ENCODE results near the gene CMTM7.
"Not testable (repeated sequence)": the region's sequence is repeated elsewhere in the genome, so short reads cannot be mapped to it uniquely, and the experiment has no call there.

CMTM7 gene

DNA sequence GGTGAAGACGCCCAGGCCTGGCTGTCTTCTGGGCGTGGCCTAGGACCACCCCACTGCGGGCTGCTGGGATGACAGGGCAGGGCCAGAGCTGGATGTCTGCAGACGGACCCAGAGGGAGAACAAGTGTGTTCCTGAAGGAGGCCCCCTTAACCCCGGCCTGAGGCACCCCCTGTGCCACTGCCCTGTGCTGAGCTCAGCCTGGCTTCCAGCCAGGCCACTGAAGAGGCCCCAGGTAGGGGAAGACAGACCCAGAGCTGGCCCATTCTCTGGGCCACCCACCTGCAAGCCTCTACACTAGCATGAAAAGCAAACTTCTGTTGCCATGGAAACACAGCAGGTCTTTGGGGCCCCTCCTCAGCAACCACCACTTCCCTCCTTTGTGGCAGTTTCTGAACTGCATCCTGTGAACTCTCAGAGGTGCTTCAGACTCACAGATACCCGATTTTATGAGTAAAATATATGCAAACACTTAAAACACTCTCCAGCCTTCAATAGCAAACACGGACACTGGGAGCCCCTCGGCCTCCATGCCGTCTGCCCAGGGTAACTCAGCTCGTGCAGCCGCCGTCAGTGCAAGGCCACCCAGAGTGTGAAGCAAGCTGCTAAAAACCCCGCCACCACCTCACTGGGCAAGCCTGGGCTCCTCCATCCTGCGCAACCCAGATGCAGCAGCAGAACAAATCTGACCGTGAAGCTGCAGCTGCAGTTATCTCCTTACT is 68.5 kb downstream of the CMTM7 start:
- no peak for DNase-seq (ENCODE audit: low read depth)

DNA sequence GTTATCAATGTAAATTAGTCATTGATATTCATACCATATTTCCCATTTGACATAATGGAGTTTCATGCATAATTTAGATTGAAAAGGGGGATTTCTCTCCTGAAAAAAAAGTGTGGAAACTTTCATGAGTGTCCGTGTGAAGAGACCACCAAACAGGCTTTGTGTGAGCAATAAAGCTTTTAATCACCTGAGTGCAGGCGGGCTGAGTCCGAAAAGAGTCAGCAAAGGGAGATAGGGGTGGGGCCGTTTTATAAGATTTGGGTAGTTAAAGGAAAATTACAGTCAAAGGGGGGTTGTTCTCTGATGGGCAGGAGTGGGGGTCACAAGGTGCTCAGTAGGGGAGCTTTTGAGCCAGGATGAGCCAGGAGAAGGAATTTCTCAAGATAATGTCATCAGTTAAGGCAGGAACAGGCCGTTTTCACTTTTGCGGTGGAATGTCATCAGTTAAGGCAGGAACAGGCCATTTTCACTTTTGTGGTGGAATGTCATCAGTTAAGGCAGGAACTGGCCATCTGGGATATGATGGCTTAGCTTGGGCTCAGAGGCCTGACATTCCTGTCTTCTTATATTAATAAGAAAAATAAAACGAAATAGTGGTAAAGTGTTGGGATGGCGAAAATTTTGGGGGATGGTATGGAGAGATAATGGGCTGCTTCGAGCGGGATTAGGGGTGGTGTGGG is 69.3 kb downstream of the CMTM7 start:
- not testable (repeated sequence) for DNase-seq (ENCODE audit: low read depth)

DNA sequence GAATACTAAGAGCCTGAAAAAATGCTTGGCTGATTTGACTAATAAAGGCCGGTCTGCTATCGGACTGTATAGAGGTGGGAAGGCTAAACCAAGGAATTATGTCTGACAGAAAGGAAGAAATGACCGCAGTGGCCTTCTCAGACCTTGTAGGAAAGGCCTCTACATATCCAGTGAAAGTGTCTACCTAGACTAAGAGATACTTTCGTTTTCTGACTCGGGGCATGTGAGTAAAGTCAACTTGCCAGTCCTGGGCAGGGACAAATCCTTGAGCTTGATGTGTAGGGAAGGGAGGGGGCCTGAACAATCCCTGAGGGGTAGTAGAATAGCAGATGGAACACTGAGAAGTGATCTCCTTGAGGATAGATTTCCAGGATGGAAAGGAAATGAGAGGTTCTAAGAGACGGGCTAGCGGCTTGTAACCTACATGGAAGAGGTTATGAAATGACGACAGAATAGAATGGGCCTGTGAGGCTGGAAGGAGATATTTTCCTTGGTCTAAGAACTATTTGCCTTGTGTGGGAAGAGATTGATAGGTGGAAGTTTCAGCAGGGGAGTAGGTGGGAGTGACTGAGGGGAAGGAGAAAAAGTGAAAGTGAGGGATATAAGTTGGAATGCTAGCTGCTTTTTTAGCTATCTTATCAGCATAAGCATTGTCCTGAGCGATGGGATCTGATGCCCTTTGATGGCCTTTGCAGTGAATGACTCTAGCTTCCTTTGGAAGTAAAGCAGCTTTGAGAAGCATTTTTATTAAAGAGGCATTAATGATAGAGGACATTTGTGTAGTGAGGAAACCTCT is 70.7 kb downstream of the CMTM7 start:
- not testable (repeated sequence) for DNase-seq (ENCODE audit: low read depth)

DNA sequence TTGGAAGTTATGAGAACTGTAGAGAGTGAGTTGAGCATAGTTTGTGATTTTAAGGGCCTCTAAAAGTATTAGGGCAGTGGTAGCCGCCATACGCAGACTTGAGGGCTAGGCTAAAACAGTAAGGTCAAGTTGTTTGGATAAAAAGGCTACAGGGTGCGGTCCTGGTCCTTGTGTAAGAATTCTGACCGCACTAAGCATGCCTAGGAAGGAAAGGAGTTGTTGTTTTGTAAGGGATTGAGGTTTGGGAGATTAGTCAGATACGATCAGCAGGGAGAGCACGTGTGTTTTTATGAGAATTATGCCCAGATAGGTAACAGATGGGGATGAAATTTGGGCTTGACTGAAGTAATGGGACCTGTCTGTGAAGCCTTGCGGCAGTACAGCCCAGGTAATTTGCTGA is 71.8 kb downstream of the CMTM7 start:
- peak; percentile 69 for DNase-seq (ENCODE audit: low read depth)

DNA sequence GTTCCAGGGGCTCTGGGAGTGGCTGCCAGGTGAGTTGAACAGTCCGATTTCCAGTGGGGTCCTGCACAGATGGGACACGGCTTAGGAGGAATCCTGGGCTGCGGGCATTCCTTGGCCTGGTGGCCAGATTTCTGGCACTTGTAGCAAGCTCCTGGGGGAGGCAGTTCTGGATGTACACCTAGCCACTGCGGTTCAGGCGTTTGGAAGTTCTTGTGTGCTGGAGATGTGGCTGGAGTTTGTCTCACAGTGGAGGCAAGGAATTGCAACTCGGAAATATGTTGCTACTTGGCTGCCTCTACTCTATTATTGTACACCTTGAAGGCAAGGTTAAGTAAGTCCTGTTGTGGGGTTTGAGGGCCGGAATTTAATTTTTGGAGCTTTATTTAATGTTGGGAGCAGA is 73.1 kb downstream of the CMTM7 start:
- not testable (repeated sequence) for DNase-seq (ENCODE audit: low read depth)

DNA sequence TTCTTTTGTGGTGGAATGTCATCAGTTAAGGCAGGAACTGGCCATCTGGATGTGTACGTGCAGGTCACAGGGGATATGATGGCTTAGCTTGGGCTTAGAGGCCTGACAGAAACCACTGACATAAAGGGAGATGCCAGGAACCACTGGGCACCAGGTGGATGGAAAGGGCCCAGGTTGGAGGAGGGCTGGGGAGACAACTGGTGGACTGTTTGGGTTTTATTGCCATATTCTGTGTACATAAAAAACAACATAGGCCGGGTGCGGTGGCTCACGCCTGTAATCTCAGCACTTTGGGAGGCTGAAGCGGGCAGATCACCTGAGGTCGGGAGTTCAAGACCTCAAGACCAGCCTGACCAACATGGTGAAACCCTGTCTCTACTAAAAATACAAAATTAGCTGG is 75.2 kb downstream of the CMTM7 start:
- DNase-seq (ENCODE audit: low read depth), result not testable (repeated sequence)

DNA sequence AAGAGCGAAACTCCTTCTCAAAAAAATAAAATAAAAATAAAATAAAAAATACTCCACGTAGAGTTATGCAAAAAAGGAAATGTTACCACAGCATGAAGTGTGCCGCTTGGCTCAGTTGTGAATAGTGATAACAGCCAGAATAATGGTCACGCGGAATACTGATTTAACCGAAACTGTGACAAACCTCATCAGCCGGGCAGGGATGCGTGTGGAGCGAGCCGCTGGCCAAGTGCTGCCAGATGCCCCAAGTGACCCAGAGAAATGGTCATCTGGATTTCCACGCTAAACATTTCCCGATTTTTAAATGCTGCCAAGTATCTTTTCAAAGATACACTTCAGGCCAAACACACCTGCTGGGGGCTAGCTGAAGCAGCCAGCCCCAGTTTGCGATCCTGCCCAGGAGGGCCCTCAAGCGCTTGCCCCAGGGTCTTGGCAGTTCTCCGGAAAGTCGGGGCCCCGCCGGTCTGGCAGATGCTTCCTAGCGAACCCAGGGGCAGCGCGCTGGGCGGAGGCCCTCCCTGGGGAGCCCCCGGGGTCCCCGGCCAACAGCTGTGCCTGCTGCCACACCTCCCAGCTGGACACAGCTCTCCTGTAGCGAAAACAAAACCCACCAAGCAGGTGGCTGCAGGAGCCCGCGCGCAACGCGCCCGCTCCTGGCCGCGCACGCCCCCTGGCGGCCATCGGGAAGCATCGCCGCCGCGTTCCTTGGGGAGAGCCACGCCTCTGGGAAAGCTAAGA is 75.8 kb downstream of the CMTM7 start:
- peak; percentile 33 for DNase-seq (ENCODE audit: low read depth)

DNA sequence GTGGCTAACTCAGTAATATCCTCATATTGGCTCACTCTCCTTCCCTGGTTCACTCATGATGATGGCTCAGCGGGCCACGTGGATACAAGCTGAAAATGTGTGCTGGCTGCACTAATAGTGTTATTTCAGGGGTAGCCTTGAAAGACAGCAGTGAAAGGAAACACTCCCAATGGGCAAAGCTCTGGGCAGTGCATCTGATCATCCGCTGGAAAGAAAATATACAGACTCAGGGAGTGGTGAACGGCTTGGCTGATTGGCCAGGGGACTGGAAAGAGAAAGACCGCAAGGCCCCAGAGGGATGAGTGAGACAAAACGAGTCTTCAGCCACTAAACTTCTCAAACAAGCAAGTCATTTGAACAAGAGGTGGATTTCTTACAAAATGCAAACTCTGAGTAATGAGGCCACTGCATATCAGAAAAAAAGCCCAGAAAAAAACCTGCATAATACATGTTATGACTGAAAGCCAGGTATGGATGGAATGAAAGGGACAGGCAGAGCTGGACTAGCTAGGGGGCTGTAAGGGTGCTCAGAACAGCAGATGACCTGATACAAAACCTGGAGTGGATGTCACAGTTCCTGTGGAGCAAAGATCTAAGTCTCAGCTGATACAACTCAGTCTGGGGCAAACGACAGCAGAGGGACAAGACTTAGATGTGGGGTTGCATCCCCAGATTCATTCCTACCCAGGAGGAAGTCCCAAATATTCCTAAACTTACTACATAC is 77.7 kb downstream of the CMTM7 start:
- no peak for DNase-seq (ENCODE audit: low read depth)

DNA sequence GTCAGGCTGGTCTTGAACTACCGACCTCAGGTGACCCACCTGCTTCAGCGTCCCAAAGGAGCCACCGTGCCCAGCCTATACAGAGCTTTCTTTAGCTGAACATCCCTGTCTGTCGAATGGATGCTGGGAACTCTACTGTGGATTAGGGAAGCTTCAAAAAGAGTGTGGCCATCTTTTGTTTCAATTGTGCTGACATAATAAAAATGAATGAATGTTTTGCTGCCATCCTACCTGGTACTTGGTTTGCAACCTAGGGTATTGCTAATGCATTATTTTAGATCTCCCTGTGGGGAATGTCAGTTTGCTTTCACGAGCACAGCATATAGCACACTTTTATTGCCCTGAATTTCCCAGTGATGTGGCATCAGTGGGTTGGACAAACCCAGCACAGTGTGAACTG is 78.7 kb downstream of the CMTM7 start:
- no peak for DNase-seq (ENCODE audit: low read depth)

DNA sequence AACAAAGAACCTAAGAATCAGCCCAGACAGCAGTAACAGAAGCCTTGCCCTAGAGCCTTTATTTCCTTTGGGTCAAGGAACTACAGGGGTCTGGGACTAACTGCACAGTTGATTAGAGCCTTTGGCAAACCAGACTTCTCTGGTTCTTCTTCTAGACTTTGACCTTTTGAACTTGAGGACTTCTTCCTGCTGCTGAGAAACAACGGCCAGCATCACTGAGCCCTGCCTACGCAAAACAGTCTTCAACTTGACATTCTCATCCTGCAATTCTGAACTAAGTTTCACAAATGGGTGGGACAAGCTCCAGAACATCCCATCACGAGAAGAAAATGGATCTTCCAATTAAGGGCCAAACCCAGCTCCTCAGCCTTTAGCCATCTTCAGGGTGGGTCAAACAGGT is 79.6 kb downstream of the CMTM7 start:
- DNase-seq (ENCODE audit: low read depth), result no peak

DNA sequence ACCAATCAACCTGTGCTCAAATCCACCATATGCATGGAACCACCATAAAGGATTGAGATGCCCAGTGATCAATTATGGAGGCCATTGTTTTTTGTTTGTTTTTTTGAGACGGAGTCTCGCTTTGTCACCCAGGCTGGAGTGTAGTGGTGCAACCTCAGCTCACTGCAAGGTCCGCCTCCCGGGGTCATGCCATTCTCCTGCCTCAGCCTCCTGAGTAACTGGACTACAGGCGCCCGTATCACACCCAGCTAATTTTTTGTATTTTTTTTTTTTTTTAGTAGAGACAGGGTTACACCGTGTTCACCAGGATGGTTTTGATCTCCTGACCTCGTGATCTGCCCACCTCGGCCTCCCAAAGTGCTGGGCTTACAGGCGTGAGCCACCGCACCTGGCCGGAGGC is 80.5 kb downstream of the CMTM7 start:
- DNase-seq (ENCODE audit: low read depth), result not testable (repeated sequence)

DNA sequence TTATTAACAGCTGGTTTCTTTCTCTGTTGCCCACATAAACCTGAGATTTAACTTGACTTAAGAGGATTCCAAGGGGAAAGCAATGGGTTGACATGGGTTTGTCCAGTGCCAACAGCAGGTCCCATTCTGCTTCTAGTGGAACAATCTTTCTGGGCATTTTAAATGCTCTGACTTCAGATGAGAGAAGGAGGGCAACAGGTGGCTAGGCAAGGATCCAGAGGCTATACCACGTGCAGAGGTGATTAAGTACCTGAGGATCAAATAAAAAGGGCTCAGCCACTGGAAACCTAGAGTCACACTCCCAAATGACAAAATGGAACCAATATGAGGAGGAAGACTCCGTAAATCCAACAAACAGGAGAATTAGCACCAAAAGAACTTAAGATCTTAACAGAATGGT is 82.5 kb downstream of the CMTM7 start:
- DNase-seq (ENCODE audit: low read depth), result no peak

DNA sequence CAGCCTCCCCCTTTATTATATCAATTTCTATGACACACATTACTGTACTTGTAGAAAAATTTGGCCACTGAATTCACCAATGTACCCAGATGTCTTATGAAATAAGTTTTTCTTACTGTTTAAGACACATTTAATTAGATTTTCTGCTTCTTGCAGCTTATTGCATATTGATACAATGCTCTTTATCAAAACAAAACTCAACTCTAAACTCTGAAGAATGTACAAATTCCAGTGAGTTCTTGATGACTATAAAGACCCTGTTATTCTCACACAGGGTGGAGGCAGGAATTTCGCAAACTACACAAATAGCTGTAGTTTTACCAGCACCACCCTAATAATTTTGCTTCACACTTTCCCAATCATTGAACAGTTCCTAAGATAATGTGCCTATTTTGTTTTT is 89.0 kb downstream of the CMTM7 start:
- DNase-seq (ENCODE audit: low read depth), result no peak

DNA sequence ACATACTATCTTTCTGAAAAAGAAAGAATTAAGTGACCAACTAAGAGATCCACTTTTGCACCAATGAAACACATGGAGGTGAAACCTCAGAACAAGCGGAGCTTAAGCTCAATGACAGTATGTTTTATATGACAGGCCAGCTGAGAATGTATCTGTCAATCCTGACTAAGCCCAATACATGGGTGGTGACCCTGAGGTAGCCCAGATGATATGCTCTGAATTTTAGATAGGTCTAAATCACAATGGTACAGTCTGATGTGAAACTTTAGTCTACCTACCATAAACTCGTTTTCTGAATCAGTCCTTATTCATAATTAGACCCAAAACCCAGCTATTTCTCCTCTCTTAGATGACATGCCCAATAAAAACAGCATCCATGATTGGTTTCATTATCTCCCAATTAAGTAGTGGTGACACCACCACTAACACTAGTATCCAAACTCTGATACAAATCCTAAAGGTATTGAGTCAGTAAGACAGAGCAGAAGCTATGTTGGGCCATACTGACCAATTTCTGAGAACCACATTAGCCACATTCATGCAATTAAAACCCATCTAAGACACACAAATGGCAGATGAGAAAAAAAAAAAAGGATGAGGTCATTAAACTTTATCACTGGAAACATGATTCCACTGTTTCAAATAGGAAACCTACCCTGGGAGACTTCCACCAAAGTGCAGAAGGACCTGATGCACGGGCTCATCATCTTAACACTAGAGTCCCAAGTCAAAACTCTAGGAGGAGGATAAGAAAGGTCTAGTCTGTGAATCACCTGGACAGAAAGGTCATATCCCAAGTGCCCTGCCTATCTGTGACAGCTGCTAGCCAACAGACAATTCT is 90.4 kb downstream of the CMTM7 start:
- DNase-seq (ENCODE audit: low read depth), result no peak

DNA sequence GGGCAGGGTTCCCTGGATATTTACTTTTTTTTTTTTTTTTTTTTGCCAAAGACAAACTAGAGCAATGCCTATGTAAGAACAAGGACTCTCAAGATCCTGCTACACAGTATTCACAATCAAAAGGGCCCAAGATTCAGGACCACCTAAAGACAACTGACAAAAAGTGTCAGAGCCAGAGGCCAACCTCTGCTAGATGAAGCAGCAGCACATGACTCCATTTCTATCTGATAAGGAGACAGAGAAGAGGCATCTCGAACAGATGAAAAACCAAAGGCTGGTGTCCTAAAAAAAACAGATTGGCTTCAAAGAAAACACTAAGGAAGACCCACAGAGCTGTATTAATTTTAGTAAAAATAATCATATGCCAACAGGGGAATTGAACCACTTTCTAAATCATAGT is 91.0 kb downstream of the CMTM7 start:
- DNase-seq (ENCODE audit: low read depth), result no peak

DNA sequence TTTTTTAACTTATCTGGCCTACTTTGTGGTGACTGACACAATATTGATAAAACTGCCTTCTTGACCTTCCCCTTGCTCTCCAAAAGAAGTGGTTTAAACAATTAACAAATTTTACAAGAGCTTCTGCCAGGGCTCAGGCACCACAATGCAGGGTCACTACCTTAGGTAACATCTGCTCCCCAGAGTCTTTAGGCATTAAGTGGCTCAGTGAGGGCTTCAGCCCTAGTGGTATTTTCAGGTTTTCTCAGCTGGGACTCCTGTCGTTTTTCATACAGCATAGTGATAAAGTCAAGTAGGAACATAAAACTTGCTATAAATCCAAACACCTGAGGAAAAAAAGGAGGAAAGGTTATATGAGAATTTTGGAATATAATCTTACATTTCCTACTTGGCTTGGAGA is 92.1 kb downstream of the CMTM7 start:
- DNase-seq (ENCODE audit: low read depth), result no peak

DNA sequence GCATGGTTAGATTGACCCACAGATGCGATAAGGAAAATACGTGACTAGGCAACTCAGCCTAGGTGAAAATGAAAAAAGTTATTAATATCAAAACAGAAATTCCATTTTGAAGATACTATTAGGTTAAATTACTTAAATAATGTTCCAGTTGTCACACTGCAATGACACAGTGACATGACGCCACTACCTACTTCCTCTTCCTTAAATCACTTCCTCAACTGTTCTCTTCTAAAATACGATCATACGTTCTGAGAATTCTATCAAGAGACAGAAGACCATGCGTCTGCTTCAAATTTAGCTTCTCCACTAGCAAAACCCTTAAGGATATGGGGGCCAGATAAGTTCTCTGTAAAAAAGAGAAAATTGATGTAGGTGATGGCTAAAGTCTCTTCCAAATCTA is 92.8 kb downstream of the CMTM7 start:
- no peak for DNase-seq (ENCODE audit: low read depth)

DNA sequence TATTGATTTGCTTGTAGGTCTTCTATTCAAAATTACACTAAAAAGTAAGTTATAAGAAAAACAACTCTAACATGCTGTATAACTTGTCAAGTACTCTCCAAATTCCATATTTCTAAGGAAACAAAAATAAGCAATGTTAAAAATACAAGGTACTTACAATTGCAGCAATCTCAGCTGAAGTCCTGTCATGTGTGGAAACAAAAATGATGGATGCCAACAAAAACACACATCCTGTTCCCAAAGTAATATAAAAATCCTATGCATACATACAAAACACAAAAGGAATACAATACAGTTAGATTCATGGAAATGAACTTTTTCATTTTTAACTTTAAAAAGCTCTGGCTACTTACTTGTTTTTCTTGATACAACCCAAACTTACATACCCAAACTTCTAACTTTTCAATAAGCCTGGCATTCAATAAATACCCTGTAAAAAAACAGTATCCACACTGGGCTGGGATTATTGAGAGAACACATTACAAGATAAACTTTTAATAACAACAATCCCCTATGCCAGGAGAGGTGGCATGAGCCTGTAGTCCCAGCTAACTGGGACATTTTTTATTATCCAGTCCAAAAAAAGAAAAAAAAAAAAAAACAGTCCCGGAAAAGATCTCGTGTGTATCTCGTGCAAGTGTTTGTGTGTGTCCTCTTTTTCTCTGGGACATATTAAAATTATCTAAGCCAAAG is 96.3 kb downstream of the CMTM7 start:
- DNase-seq (ENCODE audit: low read depth), result no peak

DNA sequence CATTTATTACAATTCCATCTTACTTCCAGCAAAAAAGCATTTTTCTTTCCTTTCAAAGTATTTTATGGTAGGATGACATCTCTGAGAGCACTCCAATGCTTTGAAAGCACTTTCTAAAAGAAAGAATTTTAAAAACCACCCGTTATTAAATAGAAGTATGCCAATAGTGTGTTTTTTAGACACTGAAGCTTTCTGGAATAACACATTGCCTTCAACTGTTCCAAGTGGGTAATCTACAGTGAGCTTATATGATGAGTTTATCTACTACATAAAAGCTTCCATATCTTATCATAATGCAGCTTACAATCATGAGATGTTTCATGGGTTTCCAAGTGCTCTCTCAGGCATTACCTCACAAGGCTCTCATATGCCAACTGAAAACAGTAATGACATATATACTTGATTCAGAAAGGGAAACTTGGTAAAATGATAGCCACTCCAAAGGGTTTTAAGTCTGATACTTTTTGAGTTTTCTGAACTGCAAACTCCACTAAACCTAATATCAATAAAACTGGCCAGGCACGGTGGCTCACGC is 96.9 kb downstream of the CMTM7 start:
- peak; percentile 79 for DNase-seq (ENCODE audit: low read depth)
